ENCODE data around the gene FHOD3. TPM values are rescaled to one million over a fixed set of nuclear protein-coding genes. Genes with fewer than 3 reads are reported as not detected.

The FHOD3 gene
- total RNA-seq, 1 donor, result 3.0 TPM

DNA sequence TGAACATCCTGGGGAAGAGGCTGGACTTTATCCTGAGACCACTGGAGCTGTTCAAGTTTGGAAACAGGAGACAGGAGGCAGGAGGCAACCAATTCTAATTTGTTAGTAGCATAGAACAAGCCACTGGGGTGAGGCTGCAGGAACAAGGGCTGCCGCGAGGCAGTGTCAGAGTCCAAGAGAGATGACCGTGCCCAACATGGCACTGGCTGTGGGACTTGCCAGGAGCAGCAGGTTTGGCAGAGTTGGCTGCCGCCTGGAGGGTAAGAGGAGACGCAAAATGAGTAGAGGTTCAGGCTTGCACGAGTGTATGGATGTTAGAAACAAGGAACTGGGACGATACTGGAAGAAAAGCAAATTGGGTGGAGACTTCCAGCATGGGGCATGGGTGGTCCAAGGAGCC, 362.8 kb downstream of the FHOD3 start:
- DNase-seq (ENCODE audit: low read depth), result no peak
- TF ChIP-seq, protein P1, sequence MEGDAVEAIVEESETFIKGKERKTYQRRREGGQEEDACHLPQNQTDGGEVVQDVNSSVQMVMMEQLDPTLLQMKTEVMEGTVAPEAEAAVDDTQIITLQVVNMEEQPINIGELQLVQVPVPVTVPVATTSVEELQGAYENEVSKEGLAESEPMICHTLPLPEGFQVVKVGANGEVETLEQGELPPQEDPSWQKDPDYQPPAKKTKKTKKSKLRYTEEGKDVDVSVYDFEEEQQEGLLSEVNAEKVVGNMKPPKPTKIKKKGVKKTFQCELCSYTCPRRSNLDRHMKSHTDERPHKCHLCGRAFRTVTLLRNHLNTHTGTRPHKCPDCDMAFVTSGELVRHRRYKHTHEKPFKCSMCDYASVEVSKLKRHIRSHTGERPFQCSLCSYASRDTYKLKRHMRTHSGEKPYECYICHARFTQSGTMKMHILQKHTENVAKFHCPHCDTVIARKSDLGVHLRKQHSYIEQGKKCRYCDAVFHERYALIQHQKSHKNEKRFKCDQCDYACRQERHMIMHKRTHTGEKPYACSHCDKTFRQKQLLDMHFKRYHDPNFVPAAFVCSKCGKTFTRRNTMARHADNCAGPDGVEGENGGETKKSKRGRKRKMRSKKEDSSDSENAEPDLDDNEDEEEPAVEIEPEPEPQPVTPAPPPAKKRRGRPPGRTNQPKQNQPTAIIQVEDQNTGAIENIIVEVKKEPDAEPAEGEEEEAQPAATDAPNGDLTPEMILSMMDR (IDR thresholded peaks at IDR 0.05; ENCODE audit: insufficient read depth, low read length), result no peak
- H3K4me3 ChIP-seq (ENCODE audit: low read depth, low read length), result no peak overlapping the region

DNA sequence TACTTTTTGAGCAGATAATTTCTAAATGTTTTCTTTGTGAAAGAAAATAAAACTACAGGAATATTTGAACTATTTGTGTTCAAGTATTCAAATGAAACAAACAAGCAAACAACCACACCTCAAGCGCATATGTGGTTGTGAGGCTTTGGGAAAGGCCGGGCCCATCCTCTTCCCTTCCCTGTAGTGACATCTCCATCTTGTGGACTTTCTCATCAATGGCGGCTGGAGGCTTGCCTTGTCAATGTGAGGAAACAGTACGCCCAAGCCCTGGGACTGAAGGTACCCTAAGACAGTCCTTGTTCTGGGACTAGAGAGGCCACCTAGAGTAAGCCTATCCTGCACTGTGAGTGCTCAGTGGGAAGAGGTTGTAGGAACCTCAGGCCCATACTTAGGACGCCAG, 364.5 kb downstream of the FHOD3 start:
- H3K4me3 ChIP-seq (ENCODE audit: low read depth, low read length), result no peak overlapping the region
- peak; percentile 16 for DNase-seq (ENCODE audit: low read depth)
- TF ChIP-seq, protein P1 (IDR thresholded peaks at IDR 0.05; ENCODE audit: insufficient read depth, low read length), result peak; percentile 19

DNA sequence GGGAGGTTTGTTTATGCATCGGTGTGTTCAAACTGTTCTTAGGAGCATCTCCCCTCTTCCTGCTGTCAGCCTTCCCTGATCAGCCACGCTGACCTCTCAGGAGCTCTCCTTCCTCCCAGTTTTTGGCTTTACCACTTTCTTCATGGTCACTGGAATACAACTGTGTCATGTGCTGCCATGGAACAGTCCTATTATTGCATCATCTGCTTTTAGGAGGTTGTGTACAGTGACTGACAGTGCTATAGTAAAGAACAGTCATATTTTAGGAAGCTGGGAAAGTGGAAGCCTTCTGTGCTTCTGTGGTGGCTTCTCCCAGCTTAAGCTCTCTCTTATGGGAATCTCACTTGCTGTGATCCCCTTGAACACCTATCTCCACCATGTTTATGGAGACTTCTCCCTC, 365.8 kb downstream of the FHOD3 start:
- TF ChIP-seq, protein P1 (IDR thresholded peaks at IDR 0.05; ENCODE audit: insufficient read depth, low read length), result no peak
- no peak overlapping the region for H3K4me3 ChIP-seq (ENCODE audit: low read depth, low read length)
- peak; percentile 9 for DNase-seq (ENCODE audit: low read depth)

DNA sequence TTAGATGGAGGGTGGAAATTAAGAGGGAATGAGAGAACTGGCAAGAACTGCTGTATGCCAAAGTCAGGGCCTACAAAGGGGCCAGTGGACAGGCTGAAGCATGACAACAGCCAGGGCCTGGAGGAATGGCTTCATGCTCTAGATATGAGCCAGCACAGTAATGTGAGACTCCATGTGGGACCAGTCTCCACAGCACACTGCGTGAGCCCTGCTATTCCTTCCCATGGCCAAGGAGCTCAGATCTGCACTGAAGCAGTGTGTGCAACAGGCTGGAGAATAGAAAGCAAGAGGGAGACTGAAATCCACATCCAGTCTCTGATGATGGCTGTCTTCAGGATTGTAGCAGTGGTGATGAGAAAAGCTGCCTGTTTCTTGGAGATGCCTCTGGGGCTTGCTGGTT, 368.4 kb downstream of the FHOD3 start:
- no peak overlapping the region for H3K4me3 ChIP-seq (ENCODE audit: low read depth, low read length)
- no peak for DNase-seq (ENCODE audit: low read depth)
- TF ChIP-seq, protein P1 (IDR thresholded peaks at IDR 0.05; ENCODE audit: insufficient read depth, low read length), result no peak

DNA sequence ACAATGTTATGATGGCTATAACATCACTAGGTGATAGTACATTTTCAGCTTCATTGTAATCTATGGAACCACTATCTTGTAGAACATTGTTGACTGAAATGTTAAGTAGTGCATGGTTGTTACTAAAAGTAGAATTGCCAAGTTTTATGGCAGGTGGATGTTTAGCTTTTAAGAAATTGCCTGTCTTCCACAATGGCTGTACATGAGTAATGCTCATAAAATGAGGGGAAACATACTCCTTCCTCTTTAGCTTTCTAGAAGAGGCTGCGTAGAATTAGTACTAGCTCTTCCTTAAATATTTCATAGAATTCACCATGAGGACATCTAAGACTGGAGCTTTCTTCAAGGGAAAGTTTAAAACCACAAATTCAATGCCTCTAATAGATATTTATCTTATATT, 370.3 kb downstream of the FHOD3 start:
- DNase-seq (ENCODE audit: low read depth), result no peak
- H3K4me3 ChIP-seq (ENCODE audit: low read depth, low read length), result no peak overlapping the region
- TF ChIP-seq, protein P1 (IDR thresholded peaks at IDR 0.05; ENCODE audit: insufficient read depth, low read length), result no peak

DNA sequence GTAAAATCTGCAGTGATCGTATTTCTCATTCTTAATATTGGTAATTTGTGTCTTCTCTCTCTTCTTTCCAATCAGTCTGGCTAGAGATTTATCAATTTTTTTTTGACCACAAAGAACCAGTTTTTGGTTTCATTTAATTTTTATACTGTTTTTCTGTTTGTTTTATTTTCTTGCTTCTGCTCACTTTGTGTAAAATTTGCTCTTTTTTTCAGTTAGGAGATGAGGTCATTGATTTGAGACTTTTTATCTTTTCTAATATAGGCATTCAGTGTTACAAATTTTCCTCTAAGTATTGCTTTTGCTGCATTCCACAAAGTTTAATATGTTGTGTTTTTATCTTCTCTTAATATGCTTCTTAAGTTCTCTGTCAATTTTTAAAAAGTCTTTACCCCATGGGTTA, 370.8 kb downstream of the FHOD3 start:
- H3K4me3 ChIP-seq (ENCODE audit: low read depth, low read length), result no peak overlapping the region
- DNase-seq (ENCODE audit: low read depth), result no peak
- TF ChIP-seq, protein P1 (IDR thresholded peaks at IDR 0.05; ENCODE audit: insufficient read depth, low read length), result no peak
